Lower leg skin (tissue), 4 donors: ENCODE results near the gene PRDX5. TPM values are rescaled to one million over a fixed set of nuclear protein-coding genes. Genes with fewer than 3 reads are reported as not detected.

Source experiments
- DNase-seq, 2 donors: peaks; one replicate each; pipeline ENCODE4 v3.0.0-alpha.2; 2019; ENCODE audit warnings: low spot score in 2 of 2
- H3K4me3 ChIP-seq: fragments of 200-600 bp; sonication (generic); 2 replicates; pipeline ENCODE4 v1.5.1; 2017; ENCODE audit warnings: mild to moderate bottlenecking, low read depth; ENCODE audit not compliant: poor library complexity, severe bottlenecking
- POLR2A ChIP-seq, 2 donors: fragments of 450-650 bp; IDR thresholded peaks; one replicate each; pipeline ENCODE4 v1.6.1; 2016 to 2017; ENCODE audit warnings: antibody characterized with exemption in 2 of 2, mild to moderate bottlenecking in 1 of 2, moderate library complexity in 1 of 2
- WGBS, 2 donors: methylation state at CpG; one replicate each; pipeline ENCODE4 v1.1.5; 2018; 5-methylcytosine and 5-hydroxymethylcytosine counted together
- intact Hi-C: fragments of 100-400 bp; cut with DNase I; formaldehyde crosslinking; loops from one replicate; pipeline ENCODE4 v1.15.0; 2023; ENCODE audit warnings: low total_unique reads
- total RNA-seq, 4 donors: library from RNA; depleted of rRNA; stranded (reverse); fragments of >200 nt; gene quantifications; one replicate each; pipeline ENCODE4 v1.1.0, GENCODE V29; 2016
- TF ChIP-seq, protein P1 (sequence below), 3 donors: fragments of 450-650 bp; IDR thresholded peaks; one replicate each; pipeline ENCODE4 v1.5.1; 2016; ENCODE audit warnings: antibody characterized with exemption in 3 of 3, mild to moderate bottlenecking in 3 of 3, moderate library complexity in 2 of 3

Gene PRDX5
- 100 to 1,000 TPM; 170 to 284 (median 215) TPM for total RNA-seq

- H3K4me3 ChIP-seq, result peak within 1 kb of the TSS; percentile 72
- intact Hi-C loops, result no loop called here
- WGBS, 2 donors, result 0 to 1% methylated on average over 26 to 61 of the region's 61 CpGs
- TF ChIP-seq POLR2A (IDR thresholded peaks at IDR 0.05), result peak in 1 of 2 donors; percentile 48
- TF ChIP-seq, protein P1, sequence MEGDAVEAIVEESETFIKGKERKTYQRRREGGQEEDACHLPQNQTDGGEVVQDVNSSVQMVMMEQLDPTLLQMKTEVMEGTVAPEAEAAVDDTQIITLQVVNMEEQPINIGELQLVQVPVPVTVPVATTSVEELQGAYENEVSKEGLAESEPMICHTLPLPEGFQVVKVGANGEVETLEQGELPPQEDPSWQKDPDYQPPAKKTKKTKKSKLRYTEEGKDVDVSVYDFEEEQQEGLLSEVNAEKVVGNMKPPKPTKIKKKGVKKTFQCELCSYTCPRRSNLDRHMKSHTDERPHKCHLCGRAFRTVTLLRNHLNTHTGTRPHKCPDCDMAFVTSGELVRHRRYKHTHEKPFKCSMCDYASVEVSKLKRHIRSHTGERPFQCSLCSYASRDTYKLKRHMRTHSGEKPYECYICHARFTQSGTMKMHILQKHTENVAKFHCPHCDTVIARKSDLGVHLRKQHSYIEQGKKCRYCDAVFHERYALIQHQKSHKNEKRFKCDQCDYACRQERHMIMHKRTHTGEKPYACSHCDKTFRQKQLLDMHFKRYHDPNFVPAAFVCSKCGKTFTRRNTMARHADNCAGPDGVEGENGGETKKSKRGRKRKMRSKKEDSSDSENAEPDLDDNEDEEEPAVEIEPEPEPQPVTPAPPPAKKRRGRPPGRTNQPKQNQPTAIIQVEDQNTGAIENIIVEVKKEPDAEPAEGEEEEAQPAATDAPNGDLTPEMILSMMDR (IDR thresholded peaks at IDR 0.05), result no peak
- DNase-seq, result peak; percentile 96 to 99
Observed at GRCh38 chr11:64317961-64318765, at the start of gene PRDX5. Gene PRDX5 (plus strand): TSS chr11:64318121. CDS start chr11:64318216, 95 bp downstream.

DNA sequence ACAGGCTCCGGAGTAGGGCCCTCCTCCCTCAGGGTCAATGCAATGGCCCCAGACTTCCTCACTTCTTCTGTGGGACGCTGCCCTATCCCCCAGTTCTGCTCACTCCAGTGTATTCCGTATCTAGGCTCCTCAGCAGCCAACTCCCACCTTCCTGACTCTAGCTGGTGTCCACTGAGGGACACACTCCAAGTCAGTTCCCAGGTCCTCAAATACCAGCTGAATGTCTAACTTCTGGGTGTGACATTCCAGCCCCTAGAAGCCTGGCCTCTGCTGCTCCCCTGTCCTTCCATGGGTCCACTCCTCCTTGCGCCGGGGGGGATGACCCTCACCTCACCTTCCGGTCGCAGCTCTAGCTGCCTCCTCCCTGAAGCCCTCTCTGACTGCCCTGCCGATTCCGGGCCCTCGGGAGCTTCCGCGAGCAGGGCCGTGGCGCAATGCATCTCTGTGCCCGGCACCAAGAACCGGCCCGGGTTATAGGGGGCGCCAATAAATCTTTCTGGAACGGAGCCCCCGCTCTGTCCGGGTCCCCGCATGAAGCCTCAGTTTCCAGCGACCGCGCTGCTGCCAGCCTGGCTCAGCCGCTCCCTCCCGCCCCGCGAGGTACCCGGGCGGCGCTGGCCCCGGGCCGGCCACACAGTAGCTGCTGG is 48.9 kb upstream of the PRDX5 start:
- intact Hi-C loops, result no loop called here
- DNase-seq, result peak in 1 of 2 donors; percentile 94
- 1% methylated on average over 19 to 24 of the region's 34 CpGs for WGBS, 2 donors
- no peak for TF ChIP-seq POLR2A (IDR thresholded peaks at IDR 0.05)
- TF ChIP-seq, protein P1 (IDR thresholded peaks at IDR 0.05), result no peak
- H3K4me3 ChIP-seq, result peak overlapping the region; percentile 70

DNA sequence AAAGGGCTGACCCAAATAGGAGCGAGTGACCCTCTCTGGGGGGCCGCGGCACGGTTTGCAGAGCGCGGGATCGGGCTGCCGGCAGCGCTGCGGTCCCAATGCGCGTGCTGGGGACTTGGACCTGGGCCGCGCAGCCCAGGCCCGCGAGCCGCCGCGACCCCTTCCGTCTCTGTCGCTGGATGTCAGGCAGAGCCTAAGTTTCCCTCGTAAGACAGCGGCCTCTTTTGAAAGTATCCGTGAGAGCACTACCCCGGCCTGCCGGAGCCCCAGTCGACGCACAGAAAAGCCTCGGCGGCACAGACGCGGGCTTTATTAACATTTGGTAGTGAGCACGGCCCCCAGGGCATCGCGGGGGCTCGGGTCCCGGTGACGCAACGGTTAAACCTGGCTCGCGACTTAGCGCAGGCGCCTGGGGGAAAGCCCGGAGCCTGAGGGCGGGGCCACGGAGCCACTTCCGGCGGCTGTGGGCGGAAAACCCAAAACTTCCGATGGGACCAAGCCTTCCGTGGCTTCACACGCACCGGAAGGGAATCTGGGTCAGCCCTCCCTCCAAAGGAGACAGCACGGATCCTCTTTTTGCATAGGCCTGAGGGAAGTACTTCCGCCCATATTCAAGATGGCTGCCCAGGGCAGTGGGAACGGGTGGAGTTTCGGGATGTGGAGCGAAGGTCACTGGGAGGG is 48.2 kb upstream of the PRDX5 start:
- DNase-seq, result peak; percentile 98 to 99
- WGBS, 2 donors, result 0 to 1% methylated on average over 26 to 34 of the region's 58 CpGs
- peak overlapping the region; percentile 72 for H3K4me3 ChIP-seq
- intact Hi-C loops, result no loop called here
- TF ChIP-seq, protein P1 (IDR thresholded peaks at IDR 0.05), result no peak

DNA sequence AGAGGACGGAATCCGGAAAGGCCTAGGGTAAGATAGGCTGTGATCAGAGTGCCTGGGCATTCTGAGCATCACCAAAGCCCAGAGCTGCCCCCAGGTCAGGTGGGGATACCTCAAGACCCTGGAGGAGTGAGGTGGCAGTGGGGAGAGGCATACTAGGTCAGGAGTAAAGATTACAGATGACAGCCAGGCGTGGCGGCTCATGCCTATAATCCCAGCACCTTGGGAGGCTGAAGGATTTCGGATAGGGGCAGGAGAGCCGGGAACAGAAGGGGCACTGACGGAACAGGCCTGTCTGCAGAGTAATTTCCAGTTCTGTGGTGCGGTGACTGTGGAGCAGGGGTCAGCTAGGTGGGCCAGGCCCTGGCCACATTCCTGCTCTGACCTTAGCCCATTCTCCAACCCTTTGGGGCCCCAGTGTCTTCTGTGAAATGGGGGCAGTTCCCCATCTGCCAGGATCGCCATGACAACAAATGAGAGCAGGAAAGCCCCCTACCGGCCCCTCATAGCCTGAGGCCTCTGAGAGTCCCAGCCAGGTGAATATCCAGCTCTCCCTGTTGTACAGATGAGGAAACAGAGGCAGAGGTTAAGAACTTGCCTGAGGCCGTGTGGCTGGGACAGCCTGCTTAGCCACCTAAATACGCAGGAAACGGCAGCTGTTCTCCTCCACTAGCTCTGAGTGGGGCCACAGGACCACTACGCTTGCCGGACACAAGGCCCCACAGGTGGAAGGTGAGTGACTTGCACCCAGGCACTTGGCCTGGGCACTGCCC is 42.7 kb upstream of the PRDX5 start:
- intact Hi-C loops, result no loop called here

DNA sequence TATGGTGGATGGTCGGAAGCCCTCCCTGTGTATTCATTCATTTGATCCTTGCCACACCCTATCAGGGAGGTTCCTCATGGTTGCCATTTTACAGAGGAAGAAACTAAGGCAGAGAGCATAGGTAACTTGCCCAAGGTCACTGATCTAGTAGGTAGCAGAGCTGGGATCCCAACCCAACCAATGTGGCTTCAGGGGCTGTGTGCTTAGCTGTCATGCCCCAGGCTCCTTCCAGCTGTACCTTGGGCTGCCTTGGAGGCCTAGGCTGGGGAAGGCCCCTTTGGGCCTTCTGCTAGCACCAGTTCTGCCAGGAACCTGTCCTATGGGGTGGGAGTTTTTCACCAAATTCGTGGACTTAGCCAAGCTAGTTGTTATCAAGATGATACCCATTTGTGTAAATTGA is 42.1 kb upstream of the PRDX5 start:
- no peak for DNase-seq
- TF ChIP-seq, protein P1 (IDR thresholded peaks at IDR 0.05), result no peak
- no peak for TF ChIP-seq POLR2A (IDR thresholded peaks at IDR 0.05)
- 80 to 86% methylated on average over 2 of the region's 2 CpGs for WGBS, 2 donors
- intact Hi-C loops, result no loop called here
- no peak overlapping the region for H3K4me3 ChIP-seq

More for the DNA sequence above, 42.7 kb upstream of the PRDX5 start:
- H3K4me3 ChIP-seq, result no peak overlapping the region
- TF ChIP-seq POLR2A (IDR thresholded peaks at IDR 0.05), result no peak
- no peak for DNase-seq
- 82 to 85% methylated on average over 12 to 15 of the region's 15 CpGs for WGBS, 2 donors
